Psoas muscle (tissue), 8 donors: ENCODE measurements around the gene ADCY1. TPM values are rescaled to one million over a fixed set of nuclear protein-coding genes. Genes with fewer than 3 reads are reported as not detected.

ENCODE experiments used
- ATAC-seq, 4 donors: fragments of 200-7000 bp; cut with Tn5 transposase; one replicate each; pipeline ENCODE4 v1.9.1; 2020; ENCODE audit warnings: moderate library complexity in 3 of 4, mild to moderate bottlenecking in 2 of 4
- DNase-seq, 2 donors: peaks; one replicate each; pipeline ENCODE4 v3.0.0-alpha.2; 2020
- H3K27ac ChIP-seq: fragments of 200-600 bp; one replicate; pipeline ENCODE4 v1.8.0; 2022
- H3K27me3 ChIP-seq, 3 donors: fragments of 200-600 bp in 1 of 3; one replicate each; pipeline versions ENCODE4 v1.6.1 to v1.8.0; 2013 to 2022; ENCODE audit warnings: low read length in 2 of 3, mild to moderate bottlenecking in 2 of 3, moderate library complexity in 1 of 3; ENCODE audit not compliant: insufficient read depth in 3 of 3
- H3K36me3 ChIP-seq, 2 donors: fragments of 200-600 bp in 1 of 2; one replicate each; pipeline versions ENCODE4 v1.6.1 to v1.8.0; 2013 to 2022; ENCODE audit warnings: low read depth in 1 of 2, mild to moderate bottlenecking in 1 of 2, moderate library complexity in 1 of 2; ENCODE audit not compliant: insufficient read depth in 1 of 2
- H3K4me1 ChIP-seq: fragments of 200-600 bp; one replicate; pipeline ENCODE4 v1.8.0; 2022
- H3K4me3 ChIP-seq: fragments of 200-600 bp; one replicate; pipeline ENCODE4 v1.8.0; 2022; ENCODE audit warnings: mild to moderate bottlenecking
- H3K9me3 ChIP-seq: fragments of 200-600 bp; one replicate; pipeline ENCODE4 v1.8.0; 2022
- WGBS, 3 donors: extraction: QIAGEN DNeasy Blood & Tissue Kit; methylation state at CpG; one replicate each; pipeline versions ENCODE4 v1.1.6 to v1.1.7; 2013; 5-methylcytosine and 5-hydroxymethylcytosine counted together
- intact Hi-C, 2 donors: fragments of 100-400 bp; cut with DNase I; formaldehyde crosslinking; loops; one replicate each; pipeline versions ENCODE4 v1.11.0 to v1.14.2; 2022
- polyA plus RNA-seq, 3 donors: library from polyadenylated mRNA; stranded (reverse); fragments of 200-250 nt; gene quantifications; one replicate each; pipeline ENCODE4 v1.2.3, GENCODE V29; 2013
- total RNA-seq, 4 donors: library from RNA; stranded (reverse); fragmentation: NEBNext Ultra II Directional in 2 of 4; extraction: Animal tissue kit (Norgen Biotek cat#: 25700) in 2 of 4; gene quantifications; one replicate each; pipeline versions ENCODE4 v1.2.1 to v1.2.4, GENCODE V29; 2021 to 2023
- TF ChIP-seq, protein P1 (sequence below): fragments of 200-600 bp; IDR thresholded peaks from one replicate; pipeline ENCODE4 v1.8.0; 2022; ENCODE audit warnings: antibody characterized with exemption
- donor health status: healthy with polysubstance abuse.
- donor health status: DM: no; HTN: no; CAD: no; lungs with moderate emphysema.
- donor health status: Bipolar disorder and iron deficiency.
- donor health status: healthy.
- donor health status: DM: yes; HTN: yes; CAD: no.
- donor health status: DM: no; HTN: no; CAD: no.
- donor health status: DM: no; HTN: no; CAD: no.
- donor health status: DM: yes; HTN: yes; CAD: no.

ADCY1 gene
- total and polyA plus RNA-seq, 7 donors, result 1.3 to 4.3 (median 2.2) TPM

GRCh38 chr7:45576249-45576929 is 2.2 kb downstream of the ADCY1 start:
- H3K27me3 ChIP-seq, result peaks cover 0 to 6% (median 0%) of the 10 kb centered on the region in 3 donors
- DNase-seq (no peak), ATAC-seq (no peak)
- 70 to 84% (median 74%) methylated on average over 11 to 12 of the region's 12 CpGs for WGBS, 3 donors
- H3K27ac ChIP-seq, result no peak overlapping the region
- no peaks in the 10 kb centered on the region for H3K9me3 ChIP-seq
- no peak overlapping the region for H3K4me3 ChIP-seq
- H3K36me3 ChIP-seq, result no peaks in the 10 kb centered on the region
- TF ChIP-seq, protein P1, sequence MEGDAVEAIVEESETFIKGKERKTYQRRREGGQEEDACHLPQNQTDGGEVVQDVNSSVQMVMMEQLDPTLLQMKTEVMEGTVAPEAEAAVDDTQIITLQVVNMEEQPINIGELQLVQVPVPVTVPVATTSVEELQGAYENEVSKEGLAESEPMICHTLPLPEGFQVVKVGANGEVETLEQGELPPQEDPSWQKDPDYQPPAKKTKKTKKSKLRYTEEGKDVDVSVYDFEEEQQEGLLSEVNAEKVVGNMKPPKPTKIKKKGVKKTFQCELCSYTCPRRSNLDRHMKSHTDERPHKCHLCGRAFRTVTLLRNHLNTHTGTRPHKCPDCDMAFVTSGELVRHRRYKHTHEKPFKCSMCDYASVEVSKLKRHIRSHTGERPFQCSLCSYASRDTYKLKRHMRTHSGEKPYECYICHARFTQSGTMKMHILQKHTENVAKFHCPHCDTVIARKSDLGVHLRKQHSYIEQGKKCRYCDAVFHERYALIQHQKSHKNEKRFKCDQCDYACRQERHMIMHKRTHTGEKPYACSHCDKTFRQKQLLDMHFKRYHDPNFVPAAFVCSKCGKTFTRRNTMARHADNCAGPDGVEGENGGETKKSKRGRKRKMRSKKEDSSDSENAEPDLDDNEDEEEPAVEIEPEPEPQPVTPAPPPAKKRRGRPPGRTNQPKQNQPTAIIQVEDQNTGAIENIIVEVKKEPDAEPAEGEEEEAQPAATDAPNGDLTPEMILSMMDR, result no peak
- peaks cover 7% of the 10 kb centered on the region for H3K4me1 ChIP-seq
- intact Hi-C loops, result no loop called here

- no peaks in the 10 kb centered on the region for H3K36me3 ChIP-seq
- intact Hi-C loops, result no loop called here
Measured at GRCh38 chr7:45578022-45578421, 3.9 kb downstream of the ADCY1 start.

DNA sequence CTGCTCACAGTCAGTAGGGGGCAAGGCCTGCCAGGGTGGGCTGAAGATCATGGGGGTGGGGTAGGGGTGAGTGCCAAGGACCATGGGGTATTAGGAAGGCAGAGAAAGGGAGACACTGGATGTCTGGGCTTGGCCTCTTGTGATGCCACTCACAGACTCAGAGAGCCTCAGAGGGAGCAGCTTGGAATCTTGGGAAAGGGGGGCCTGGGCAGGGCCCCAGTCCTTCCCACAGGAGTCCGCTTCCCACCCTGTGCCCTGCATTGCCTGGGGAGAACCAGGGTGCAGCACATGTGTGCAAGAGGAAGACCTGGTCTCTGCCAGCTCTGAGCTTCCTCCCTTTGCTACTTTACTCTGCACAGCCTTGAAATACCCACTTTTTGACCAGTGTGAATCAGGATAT is 4.3 kb downstream of the ADCY1 start:
- no peak overlapping the region for H3K27ac ChIP-seq
- no peak for ATAC-seq

More at GRCh38 chr7:45578022-45578421, 3.9 kb downstream of the ADCY1 start:
- Histone ChIP-seq H3K4me3 (no peak overlapping the region), H3K27me3 (peaks cover 0 to 6% (median 0%) of the 10 kb centered on the region in 3 donors), H3K4me1 (peaks cover 7% of the 10 kb centered on the region), H3K27ac (no peak overlapping the region), H3K9me3 (no peaks in the 10 kb centered on the region)
- DNase-seq, result no peak
- no peak for ATAC-seq
- TF ChIP-seq, protein P1, result no peak
- 82 to 92% (median 83%) methylated on average over 3 of the region's 3 CpGs for WGBS, 3 donors

GRCh38 chr7:45579391-45579801 is 5.2 kb downstream of the ADCY1 start:
- peaks cover 0 to 6% (median 0%) of the 10 kb centered on the region in 3 donors for H3K27me3 ChIP-seq
- no peak overlapping the region for H3K4me3 ChIP-seq
- no peak for DNase-seq
- 67 to 74% (median 74%) methylated on average over 7 of the region's 7 CpGs for WGBS, 3 donors
- ATAC-seq, result no peak
- H3K4me1 ChIP-seq, result peaks cover 7% of the 10 kb centered on the region
- TF ChIP-seq, protein P1, result no peak
- no peaks in the 10 kb centered on the region for H3K36me3 ChIP-seq
- no peaks in the 10 kb centered on the region for H3K9me3 ChIP-seq
- H3K27ac ChIP-seq, result no peak overlapping the region
- intact Hi-C loops, result no loop called here

More for the DNA sequence above, 4.3 kb downstream of the ADCY1 start:
- intact Hi-C loops, result no loop called here
- H3K4me1 ChIP-seq, result peaks cover 7% of the 10 kb centered on the region
- H3K36me3 ChIP-seq, result no peaks in the 10 kb centered on the region
- H3K27me3 ChIP-seq, result peaks cover 0 to 6% (median 0%) of the 10 kb centered on the region in 3 donors
- 92 to 100% (median 100%) methylated on average over 1 of the region's 1 CpG for WGBS, 3 donors
- no peak for DNase-seq
- H3K9me3 ChIP-seq, result no peaks in the 10 kb centered on the region
- TF ChIP-seq, protein P1, result no peak
- no peak overlapping the region for H3K4me3 ChIP-seq
